ENCODE data around the gene FGD5.

- TF ChIP-seq POLR2AphosphoS5 (IDR thresholded peaks at IDR 0.05; ENCODE audit: low read depth, low read length) = no peak
- TF ChIP-seq POLR2A (IDR thresholded peaks at IDR 0.05; ENCODE audit: low read depth, low read length) = no peak
Observed at GRCh38 chr3:14866627-14867026, 47.9 kb downstream of the FGD5 start.

All from GM12892 (cell line).